GM18519 (cell line): Measurements from ENCODE around the gene RGS3.
"Not testable (repeated sequence)": the region's sequence is repeated elsewhere in the genome, so short reads cannot be mapped to it uniquely, and the experiment has no call there.

Experiments used
- ATAC-seq: cut with Tn5 transposase; IDR thresholded peaks from one replicate; pipeline ENCODE4 v1.9.1; 2021; ENCODE audit warnings: mild to moderate bottlenecking, moderate library complexity; ENCODE audit not compliant: unreplicated experiment, low FRiP score

The RGS3 gene

GRCh38 chr9:113486327-113486726 is 22.8 kb downstream of the RGS3 start:
- ATAC-seq, result no peak

DNA sequence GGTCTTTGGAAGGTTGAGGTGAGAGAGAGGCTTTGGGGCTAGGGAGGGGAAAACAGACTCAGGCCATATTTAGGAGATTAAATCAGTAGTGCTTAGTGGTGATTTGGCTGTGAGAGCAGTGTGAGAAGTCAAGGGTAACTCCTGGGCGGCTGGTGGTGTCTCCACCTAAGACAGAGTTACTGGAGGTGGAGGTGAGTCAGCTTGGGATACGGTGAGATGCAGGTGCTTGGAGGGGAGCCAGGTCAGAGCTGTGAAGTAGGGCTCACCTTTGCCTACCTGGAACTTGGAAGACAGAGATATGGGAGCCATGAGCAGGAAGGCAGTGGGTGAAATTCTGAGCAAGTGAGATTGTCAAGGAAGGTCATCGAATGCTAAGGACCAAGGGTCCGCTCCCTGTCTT is 24.5 kb downstream of the RGS3 start:
- ATAC-seq, result no peak

DNA sequence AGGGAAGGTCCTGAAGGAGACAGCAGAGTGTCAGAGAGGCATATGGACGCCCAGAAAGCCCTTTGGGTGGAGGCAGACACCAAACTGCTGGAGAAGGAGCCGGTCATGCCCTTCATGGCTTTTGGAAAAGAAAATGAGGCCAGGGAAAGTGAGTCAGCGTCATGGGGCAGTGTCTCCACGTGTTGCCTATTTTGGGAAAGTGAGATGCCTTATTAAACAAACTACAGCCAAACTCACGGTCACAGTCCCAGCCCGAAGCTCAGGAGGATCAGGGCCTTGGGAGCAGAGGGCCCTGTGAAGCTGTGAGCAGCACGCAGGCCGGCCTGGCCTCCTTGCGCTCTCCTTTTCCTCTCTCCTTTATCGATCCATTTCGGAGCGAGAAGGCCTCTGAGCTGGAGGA is 25.0 kb downstream of the RGS3 start:
- ATAC-seq, result no peak

DNA sequence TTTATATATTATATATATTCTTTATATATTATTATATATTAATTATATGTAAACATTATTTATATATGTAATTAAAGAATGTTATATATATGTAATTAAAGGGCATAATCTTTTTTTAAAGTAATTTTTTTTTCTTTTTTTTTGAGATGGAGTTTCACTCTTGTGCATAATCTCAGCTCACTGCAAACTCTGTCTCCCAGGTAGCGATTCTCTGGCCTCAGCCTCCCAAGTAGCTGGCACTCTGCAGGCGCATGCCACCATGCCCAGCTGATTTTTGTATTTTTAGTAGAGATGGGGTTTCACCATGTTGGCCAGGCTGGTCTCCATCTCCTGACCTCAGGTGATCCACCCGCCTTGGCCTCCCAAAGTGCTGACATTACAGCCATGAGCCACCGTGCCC is 27.6 kb downstream of the RGS3 start:
- ATAC-seq, result not testable (repeated sequence)

DNA sequence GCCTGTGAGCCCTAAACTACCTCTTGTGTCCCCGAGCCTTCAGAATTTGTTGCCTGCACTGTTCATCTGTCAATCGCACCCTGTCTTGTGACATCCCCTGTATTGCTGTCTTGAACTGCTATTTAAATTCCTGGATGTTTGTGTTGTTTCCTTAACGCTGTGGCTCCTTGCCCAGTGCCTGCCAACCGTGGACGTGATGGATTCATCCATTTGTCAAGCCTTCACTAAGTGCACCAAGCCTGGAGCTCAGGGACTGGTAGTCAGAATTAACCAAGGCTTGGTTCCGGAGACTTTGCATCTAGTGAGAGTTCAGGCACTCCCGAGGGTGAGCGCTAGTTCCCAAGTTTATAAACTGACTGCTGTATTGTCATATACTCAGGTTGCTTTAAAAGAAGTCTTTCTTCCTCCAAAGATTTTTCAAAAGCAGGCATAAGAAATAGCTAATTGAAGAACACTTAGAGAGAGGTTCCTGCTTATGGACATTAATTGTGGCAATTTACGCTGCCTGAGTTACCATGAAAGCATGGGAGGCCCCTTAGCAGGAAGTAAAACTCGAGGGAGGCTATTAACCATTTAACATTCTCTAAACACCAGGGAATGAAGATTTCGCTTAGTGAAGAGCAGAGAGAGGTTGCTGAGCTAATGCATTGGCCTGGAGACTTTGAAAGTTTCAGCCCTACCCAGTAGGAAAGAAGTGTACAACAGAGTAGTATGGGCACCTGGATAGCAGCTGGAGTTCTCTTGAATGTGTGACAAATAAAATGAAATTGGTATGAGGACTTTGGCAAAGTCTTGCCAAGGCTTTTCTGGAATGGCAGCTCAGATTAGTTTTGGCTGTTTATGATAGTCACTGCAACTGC is 29.0 kb downstream of the RGS3 start:
- no peak for ATAC-seq

- no peak for ATAC-seq
Measured at GRCh38 chr9:113493203-113493520, 29.6 kb downstream of the RGS3 start.

DNA sequence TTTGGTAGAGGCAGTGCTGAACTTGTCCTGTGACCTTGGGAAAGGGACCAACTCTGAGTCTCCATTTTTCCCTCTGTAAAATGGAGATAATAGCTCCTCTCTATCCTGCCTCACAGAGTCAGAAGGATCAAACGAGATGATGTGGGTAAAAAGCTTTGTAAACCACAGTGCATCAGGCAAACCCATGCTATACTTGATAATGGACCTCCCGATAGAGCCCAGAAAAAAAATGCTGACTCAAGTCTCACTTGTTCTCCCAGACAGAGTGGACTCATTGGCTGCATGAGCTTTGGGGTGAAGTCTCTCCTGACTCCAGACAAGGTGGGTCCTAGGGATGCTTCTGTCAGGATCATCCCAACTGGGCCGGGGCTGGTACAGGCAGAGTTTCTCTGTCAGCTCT is 32.0 kb downstream of the RGS3 start:
- ATAC-seq, result no peak

DNA sequence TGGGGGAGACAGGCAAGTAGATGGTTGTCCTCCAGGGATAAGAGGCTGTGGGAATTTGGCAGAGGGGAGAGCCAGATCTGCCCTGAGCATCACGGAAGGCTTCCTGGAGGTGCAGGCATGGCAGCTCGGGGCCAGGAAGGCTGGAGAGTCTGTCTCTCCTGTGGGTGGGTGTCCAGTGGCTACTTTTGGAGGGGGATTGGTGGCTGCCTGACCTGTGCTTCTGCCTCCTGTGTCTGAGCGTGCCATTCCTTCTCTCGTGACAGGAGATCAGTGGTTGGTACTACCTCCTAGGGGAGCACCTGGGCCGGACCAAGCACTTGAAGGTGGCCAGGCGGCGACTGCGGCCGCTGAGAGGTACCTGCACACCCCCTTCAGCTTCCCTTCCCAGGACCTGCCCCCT is 33.5 kb downstream of the RGS3 start:
- no peak for ATAC-seq

- no peak for ATAC-seq
Measured at GRCh38 chr9:113499153-113499875, 35.8 kb downstream of the RGS3 start.

DNA sequence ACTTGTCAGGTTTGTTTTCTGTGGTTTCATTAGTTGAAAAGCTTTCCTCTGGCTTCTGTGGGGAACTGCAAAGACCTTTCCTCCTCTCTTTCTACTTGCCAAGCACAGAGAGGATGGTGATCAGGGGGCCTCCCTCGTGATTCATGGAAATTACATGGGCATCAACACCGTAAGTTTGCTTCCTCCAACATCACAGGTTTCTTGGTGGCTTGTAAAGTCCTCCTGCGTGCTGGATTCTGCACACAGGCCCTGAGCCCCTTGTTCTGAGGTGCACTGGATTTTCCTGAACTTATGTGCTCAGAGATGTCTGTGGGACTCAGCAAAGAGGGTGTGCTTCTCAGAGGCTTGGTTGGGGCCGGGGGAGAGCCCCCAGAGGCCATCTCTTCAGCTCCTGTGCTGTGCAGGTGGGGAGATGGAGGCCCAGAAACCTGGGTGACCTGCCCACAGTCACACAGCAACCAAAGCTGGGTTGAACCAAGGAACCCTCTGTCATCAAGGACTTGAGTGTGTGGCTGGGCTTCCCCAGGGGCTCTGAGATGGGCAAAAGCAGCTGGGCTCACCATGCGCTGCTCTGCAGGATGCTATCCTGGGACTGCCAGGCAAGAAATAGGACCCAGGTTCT is 36.5 kb downstream of the RGS3 start:
- ATAC-seq, result no peak

DNA sequence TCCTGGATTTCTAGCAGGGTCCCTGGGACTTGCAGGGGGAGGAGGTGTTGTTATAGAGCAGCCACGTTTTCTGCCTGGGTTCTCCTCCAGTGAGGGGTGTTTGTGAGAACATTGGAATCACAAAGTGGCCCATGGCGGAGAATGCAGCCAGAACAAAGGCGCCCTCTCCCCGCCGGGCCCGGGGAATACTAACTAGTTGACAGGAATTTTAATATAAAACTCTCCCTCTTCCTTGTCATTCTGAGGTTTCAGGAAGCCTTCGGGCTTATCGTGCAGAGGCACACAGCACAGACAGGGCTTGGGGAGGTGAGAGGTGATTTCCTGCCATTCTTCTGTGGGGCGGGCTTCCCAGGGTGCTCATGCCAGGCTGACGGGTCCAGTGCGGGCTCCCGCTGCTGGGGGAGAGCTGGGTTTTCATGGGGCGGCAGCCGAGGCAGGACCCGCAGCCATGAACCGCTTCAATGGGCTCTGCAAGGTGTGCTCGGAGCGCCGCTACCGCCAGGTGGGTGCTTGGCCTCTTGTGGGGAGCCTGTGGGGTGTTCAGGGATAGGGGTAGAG is 37.7 kb downstream of the RGS3 start:
- ATAC-seq, result no peak

GRCh38 chr9:113501852-113502251 is 38.3 kb downstream of the RGS3 start:
- ATAC-seq, result no peak

GRCh38 chr9:113502427-113503034 is 39.0 kb downstream of the RGS3 start:
- no peak for ATAC-seq

DNA sequence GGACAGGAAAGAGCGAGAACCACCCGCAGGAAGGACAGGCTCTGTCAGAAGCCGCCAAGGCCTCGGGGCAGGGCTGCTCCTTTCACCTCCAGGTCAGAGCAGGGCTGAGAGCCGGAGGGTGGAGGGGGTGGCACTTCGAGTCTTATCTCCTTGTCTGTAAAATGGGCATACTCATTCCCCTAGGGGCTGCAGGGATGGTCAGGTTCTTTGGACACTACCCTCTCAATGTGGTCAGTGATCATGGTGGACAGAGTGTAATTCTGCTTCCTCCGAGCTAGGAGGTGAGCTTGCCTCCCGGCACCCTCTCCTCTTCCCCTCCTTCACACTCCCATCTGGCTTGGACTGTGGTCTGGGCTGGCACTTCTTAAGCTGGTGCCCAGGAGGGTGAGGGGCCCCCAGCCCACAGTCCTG is 39.6 kb downstream of the RGS3 start:
- ATAC-seq, result no peak

DNA sequence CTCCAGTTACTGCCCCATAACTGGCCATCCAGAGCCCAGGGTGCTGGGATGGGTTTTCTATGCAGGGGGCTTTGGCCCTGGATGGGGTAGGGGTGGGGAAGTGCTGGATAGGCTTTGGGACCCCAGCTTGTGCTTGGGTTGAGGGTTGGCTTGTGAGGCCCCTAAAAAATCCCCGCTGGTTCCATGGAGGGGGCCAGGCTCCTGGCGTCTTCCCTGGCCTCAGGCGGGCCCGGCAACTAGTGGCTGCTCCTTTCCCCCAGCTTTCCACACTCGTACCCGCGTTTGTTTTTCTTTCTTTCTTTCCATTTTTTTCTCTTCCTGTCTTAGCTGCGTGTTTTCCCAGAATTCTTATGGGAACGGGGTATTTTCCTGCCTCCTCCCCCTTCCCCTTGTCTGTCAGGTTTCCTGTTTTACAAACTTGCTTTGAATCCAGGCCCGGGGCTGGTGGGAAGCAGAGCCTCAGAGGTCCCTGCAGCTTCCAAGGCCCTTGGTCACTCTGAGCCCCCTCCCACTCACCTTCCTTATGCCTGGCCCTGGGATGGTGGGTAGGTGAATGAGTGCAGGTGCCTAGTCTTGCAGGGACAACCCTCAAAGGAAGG is 40.2 kb downstream of the RGS3 start:
- no peak for ATAC-seq

DNA sequence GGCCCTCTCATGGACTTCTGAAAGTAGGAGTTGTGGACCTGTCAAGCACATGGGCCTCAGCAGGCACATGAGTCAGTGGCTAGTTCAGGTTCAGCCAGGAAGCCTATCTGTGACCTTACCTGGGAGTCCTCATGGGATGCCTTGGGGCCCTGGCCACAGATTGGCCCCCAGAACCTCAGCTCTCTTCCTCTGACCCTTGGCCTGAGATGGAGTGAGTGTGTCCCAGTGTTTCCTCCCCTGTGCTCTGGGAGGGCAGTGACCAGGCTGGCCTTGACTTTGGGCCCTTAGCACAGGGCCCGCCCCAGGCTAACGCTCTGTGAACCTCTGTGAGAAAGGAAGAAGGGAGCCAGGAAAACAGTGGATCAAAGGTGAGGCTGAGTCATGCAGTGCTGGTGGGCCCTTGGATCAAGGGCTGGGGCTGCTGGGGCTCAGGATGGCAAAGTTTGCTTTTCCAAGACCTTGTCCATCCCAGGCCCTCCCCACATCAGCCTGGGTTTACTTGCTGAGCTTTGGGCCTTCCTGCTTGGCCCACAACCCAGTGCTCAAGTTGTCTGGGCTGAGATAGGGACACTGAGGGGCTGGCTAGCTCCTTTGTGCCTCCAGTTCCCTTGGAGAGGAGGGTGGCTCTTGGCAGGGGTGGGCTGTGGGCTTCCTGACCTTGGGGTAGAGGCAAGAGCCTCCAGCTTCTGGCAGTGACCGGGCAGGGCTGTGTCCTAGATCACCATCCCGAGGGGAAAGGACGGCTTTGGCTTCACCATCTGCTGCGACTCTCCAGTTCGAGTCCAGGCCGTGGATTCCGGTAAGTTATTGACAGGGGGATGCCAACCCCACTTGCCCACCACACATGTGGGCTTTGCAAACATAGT is 41.4 kb downstream of the RGS3 start:
- no peak for ATAC-seq

DNA sequence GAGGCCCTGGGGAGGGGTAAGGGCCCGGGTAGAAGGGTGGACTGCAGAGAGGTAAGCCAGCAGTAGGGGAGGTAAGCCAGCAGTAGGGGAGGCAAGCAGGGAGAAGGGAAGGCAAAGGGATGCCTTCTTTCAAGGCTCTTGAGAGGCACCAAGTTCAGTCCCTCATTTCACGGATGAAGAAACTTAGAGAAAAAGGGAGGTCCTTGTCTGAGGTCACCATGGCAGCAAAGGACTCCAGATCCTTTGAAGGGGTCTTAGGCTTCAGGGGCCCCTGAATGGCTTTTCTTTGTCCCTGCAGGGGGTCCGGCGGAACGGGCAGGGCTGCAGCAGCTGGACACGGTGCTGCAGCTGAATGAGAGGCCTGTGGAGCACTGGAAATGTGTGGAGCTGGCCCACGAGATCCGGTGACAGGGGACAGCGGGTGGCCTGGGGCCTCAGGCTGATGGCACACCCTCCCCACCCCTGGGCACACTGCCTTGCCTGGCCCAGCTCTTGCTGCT is 42.6 kb downstream of the RGS3 start:
- ATAC-seq, result no peak

GRCh38 chr9:113507256-113507655 is 43.7 kb downstream of the RGS3 start:
- ATAC-seq, result no peak

DNA sequence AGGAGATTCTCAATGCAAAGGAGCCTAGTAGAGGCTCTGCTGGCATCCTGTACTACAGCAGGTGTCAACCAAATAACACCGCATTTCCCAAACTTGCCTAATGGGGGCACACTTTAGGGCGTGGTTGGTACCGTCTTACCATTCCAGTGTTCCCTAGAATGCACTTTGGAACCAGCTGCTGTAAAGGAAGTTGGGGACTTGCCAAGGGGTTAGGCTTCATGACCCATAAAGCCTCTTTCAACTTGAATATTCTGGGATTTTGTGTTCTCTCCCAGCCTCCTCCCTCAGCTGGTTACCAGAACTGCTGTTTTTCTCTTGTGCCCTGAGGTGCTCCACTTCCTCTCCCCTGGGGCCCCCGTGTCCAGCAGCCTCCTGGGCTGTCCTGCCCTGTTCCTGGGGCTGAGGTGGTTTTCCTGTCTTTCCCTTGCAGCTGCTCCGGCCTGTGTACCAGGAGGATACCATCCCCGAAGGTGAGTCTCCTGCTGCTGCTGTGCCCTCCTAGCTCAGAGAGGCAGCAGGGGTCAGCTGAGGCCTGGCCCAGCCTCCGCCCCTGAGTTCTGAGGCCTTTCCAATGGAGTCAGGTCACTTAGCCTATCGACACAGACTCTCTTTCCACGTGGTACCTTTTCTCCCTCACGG is 44.7 kb downstream of the RGS3 start:
- ATAC-seq, result no peak
